GM23248 (cell line): ENCODE measurements around the gene RERE. TPM values are rescaled to one million over a fixed set of nuclear protein-coding genes. Genes with fewer than 3 reads are reported as not detected.

Experiments
- DNase-seq: peaks from one replicate; pipeline ENCODE4 v3.0.0-alpha.2; 2015
- H2AFZ ChIP-seq: fragments of 200-600 bp; sonication (generic); 2 replicates; pipeline ENCODE4 v1.6.1; 2016; ENCODE audit warnings: antibody characterized with exemption
- H3F3A ChIP-seq: fragments of 200-600 bp; sonication (generic); 2 replicates; pipeline ENCODE4 v1.6.1; 2016; ENCODE audit warnings: mild to moderate bottlenecking, antibody characterized with exemption, mixed run types; ENCODE audit not compliant: insufficient read depth
- H3K27ac ChIP-seq: fragments of 200-600 bp; sonication (generic); 2 replicates; pipeline ENCODE4 v1.5.1; 2016; ENCODE audit warnings: mild to moderate bottlenecking
- H3K27me3 ChIP-seq: fragments of 200-600 bp; sonication (generic); replicated peaks from 2 replicates; pipeline ENCODE4 v1.6.1; 2016; ENCODE audit warnings: mild to moderate bottlenecking; ENCODE audit not compliant: insufficient read depth
- H3K36me3 ChIP-seq: fragments of 200-600 bp; sonication (generic); 2 replicates; pipeline ENCODE4 v1.6.1; 2016; ENCODE audit warnings: low read depth, mild to moderate bottlenecking
- H3K4me1 ChIP-seq: fragments of 200-600 bp; sonication (generic); 2 replicates; pipeline ENCODE4 v1.6.1; 2016; ENCODE audit warnings: mild to moderate bottlenecking; ENCODE audit not compliant: insufficient read depth
- H3K4me2 ChIP-seq: fragments of 200-600 bp; sonication (generic); one replicate; pipeline ENCODE4 v1.6.1; 2016; ENCODE audit warnings: mild to moderate bottlenecking; ENCODE audit not compliant: unreplicated experiment
- H3K4me3 ChIP-seq: fragments of 200-600 bp; sonication (generic); 2 replicates; pipeline ENCODE4 v1.5.1; 2016; ENCODE audit warnings: mild to moderate bottlenecking
- H3K79me2 ChIP-seq: fragments of 200-600 bp; sonication (generic); 2 replicates; pipeline ENCODE4 v1.6.1; 2016; ENCODE audit warnings: mild to moderate bottlenecking; ENCODE audit not compliant: insufficient read depth
- H3K9ac ChIP-seq: fragments of 200-600 bp; sonication (generic); 2 replicates; pipeline ENCODE4 v1.6.1; 2016; ENCODE audit warnings: mild to moderate bottlenecking
- H3K9me2 ChIP-seq: fragments of 200-600 bp; sonication (generic); 2 replicates; pipeline ENCODE4 v1.6.1; 2016; ENCODE audit warnings: mixed run types, mild to moderate bottlenecking, moderate library complexity; ENCODE audit not compliant: insufficient read depth
- H3K9me3 ChIP-seq: fragments of 200-600 bp; sonication (generic); one replicate; pipeline ENCODE4 v1.6.1; 2017; ENCODE audit warnings: low read depth
- H4K20me1 ChIP-seq: fragments of 200-600 bp; sonication (generic); 2 replicates; pipeline ENCODE4 v1.6.0; 2016; ENCODE audit not compliant: insufficient read depth
- EZH2 ChIP-seq: fragments of 200-600 bp; sonication (generic); IDR thresholded peaks from 2 replicates; pipeline ENCODE4 v1.6.1; 2018; ENCODE audit warnings: antibody characterized with exemption, mild to moderate bottlenecking; ENCODE audit not compliant: insufficient read depth, poor library complexity, severe bottlenecking
- EZH2phosphoT487 ChIP-seq: fragments of 200-600 bp; sonication (generic); IDR thresholded peaks from 2 replicates; pipeline ENCODE4 v1.6.1; 2018; ENCODE audit warnings: antibody characterized with exemption, moderate library complexity, mild to moderate bottlenecking, low read depth; ENCODE audit not compliant: insufficient read depth
- WGBS, 2 experiments: methylation state at CpG; one replicate each; pipeline ENCODE4 v1.1.6; 2015 to 2017; ENCODE audit warnings: low lambda C conversion rate in 2 of 2, low coverage in 1 of 2; ENCODE audit errors: missing lambda C conversion rate in 2 of 2; 5-methylcytosine and 5-hydroxymethylcytosine counted together
- in situ Hi-C: fragments of 300-500 bp; cut with MboI; formaldehyde crosslinking; loops from 2 replicates; pipeline ENCODE4 v1.15.0; 2020
- polyA plus RNA-seq: library from polyadenylated mRNA; unstranded; fragments of >200 nt; fragmentation: Nextera tagmentation; extraction: Ambion mirVana; gene quantifications from 2 replicates; pipeline ENCODE4 v1.2.1, GENCODE V29; 2016
- total RNA-seq: library from RNA; depleted of rRNA; stranded (reverse); fragments of >200 nt; shearing (Covaris generic); gene quantifications from 2 replicates; pipeline ENCODE4 v1.2.3, GENCODE V29; 2014

Gene RERE
- total and polyA plus RNA-seq, 2 experiments from 2014 or later = 26.0 to 26.2 TPM

- Histone ChIP-seq H3K9ac (no peak overlapping the region), H3K27me3 (no peaks in the 10 kb centered on the region), H3K4me3 (no peak overlapping the region), H3F3A (peaks cover 32% of the 10 kb centered on the region), H3K27ac (no peak overlapping the region), H3K36me3 (no peaks in the 10 kb centered on the region), H2AFZ (no peak overlapping the region), H3K9me3 (no peaks in the 10 kb centered on the region), H3K9me2 (no peaks in the 10 kb centered on the region), H3K4me1 (peaks cover 34% of the 10 kb centered on the region), H3K4me2 (no peak overlapping the region), H3K79me2 (peaks cover 36% of the 10 kb centered on the region), H4K20me1 (no peaks in the 10 kb centered on the region)
- in situ Hi-C loops = no loop called here
- WGBS, 2 experiments = 81 to 84% methylated on average over 2 of the region's 2 CpGs
- no peak for TF ChIP-seq EZH2phosphoT487
- no peak for DNase-seq
Measured at GRCh38 chr1:8473891-8474300, 343.5 kb downstream of the RERE start.

GRCh38 chr1:8473121-8473875 lies 344.1 kb downstream of the RERE start:
- Histone ChIP-seq H3K9me2 (no peaks in the 10 kb centered on the region), H3K4me1 (peaks cover 30% of the 10 kb centered on the region), H3K4me3 (no peak overlapping the region), H3K27me3 (no peaks in the 10 kb centered on the region), H3K9me3 (no peaks in the 10 kb centered on the region), H3K36me3 (no peaks in the 10 kb centered on the region), H3K4me2 (no peak overlapping the region), H3F3A (peaks cover 30% of the 10 kb centered on the region), H2AFZ (no peak overlapping the region), H3K79me2 (peaks cover 30% of the 10 kb centered on the region), H3K9ac (no peak overlapping the region), H3K27ac (no peak overlapping the region), H4K20me1 (no peaks in the 10 kb centered on the region)
- WGBS, 2 experiments = 83 to 85% methylated on average over 4 of the region's 4 CpGs
- in situ Hi-C loops = no loop called here
- TF ChIP-seq EZH2 = no peak
- no peak for TF ChIP-seq EZH2phosphoT487
- DNase-seq = no peak

- TF ChIP-seq EZH2 = no peak
- no peak for TF ChIP-seq EZH2phosphoT487
- H3K27me3 ChIP-seq = no peaks in the 10 kb centered on the region
- no peaks in the 10 kb centered on the region for H4K20me1 ChIP-seq
- H3K9ac ChIP-seq = no peak overlapping the region
- 96 to 100% methylated on average over 2 of the region's 2 CpGs for WGBS, 2 experiments
- peaks cover 29% of the 10 kb centered on the region for H3K79me2 ChIP-seq
- no peak for DNase-seq
- H3K36me3 ChIP-seq = no peaks in the 10 kb centered on the region
- peaks cover 24% of the 10 kb centered on the region for H3K4me1 ChIP-seq
- no peak overlapping the region for H3K27ac ChIP-seq
- no peak overlapping the region for H3K4me3 ChIP-seq
- no peak overlapping the region for H2AFZ ChIP-seq
- H3K4me2 ChIP-seq = no peak overlapping the region
- in situ Hi-C loops = no loop called here
- H3K9me3 ChIP-seq = no peaks in the 10 kb centered on the region
- peaks cover 23% of the 10 kb centered on the region for H3F3A ChIP-seq
- H3K9me2 ChIP-seq = no peaks in the 10 kb centered on the region
Measured at GRCh38 chr1:8472668-8473067, 344.8 kb downstream of the RERE start.

- Histone ChIP-seq H3K4me1 (peaks cover 12% of the 10 kb centered on the region), H3K79me2 (peaks cover 37% of the 10 kb centered on the region), H3K9me3 (no peaks in the 10 kb centered on the region), H3K4me2 (no peak overlapping the region), H3K27ac (no peak overlapping the region), H4K20me1 (no peaks in the 10 kb centered on the region), H2AFZ (no peak overlapping the region), H3K9ac (no peak overlapping the region), H3F3A (peaks cover 12% of the 10 kb centered on the region), H3K9me2 (no peaks in the 10 kb centered on the region), H3K4me3 (no peak overlapping the region), H3K36me3 (no peaks in the 10 kb centered on the region), H3K27me3 (no peaks in the 10 kb centered on the region)
- no peak for TF ChIP-seq EZH2phosphoT487
- no peak for TF ChIP-seq EZH2
- WGBS, 2 experiments = 90 to 92% methylated on average over 5 of the region's 5 CpGs
- no peak for DNase-seq
- in situ Hi-C loops = no loop called here
Measured at GRCh38 chr1:8471451-8471850, 346.0 kb downstream of the RERE start.
